NCI-H446 treated with DMSO at 0.1 percent for 48 hours (cell line): ENCODE data around the gene GARS1.
"Not testable (repeated sequence)": the region's sequence is repeated elsewhere in the genome, so short reads cannot be mapped to it uniquely, and the experiment has no call there.

ENCODE experiments used
- DNase-seq: peaks from one replicate; lab custom pipeline; 2025; lab: John Stamatoyannopoulos, UW

Gene GARS1

GRCh38 chr7:30575910-30576309, 18.8 kb upstream of the GARS1 start:
- no peak for DNase-seq

GRCh38 chr7:30583181-30583580, 11.5 kb upstream of the GARS1 start:
- no peak for DNase-seq

DNA sequence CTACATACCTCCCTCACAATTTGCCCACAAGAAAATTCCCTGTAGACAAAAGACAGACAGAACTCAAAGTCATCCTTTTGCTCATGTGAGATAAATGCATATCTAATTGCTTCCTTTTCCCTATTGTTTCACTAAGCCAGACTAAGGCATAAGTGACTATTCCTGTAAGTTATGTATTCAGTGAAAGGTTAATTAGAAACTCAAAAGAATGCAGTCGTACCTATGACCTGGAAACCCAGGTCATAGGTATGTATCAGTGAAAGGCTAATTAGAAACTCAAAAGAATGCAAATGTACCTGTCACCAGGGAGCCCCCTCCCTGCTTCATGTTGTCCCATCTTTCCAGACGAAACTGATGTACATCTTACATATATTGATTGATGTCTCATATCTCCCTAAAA, 10.3 kb upstream of the GARS1 start:
- DNase-seq = no peak

- no peak for DNase-seq
Measured at GRCh38 chr7:30584965-30585364, 9.7 kb upstream of the GARS1 start.

- no peak for DNase-seq
Measured at GRCh38 chr7:30585675-30586074, 9.0 kb upstream of the GARS1 start.

- not testable (repeated sequence) for DNase-seq
Measured at GRCh38 chr7:30587547-30587946, 7.1 kb upstream of the GARS1 start.

- DNase-seq = no peak
Measured at GRCh38 chr7:30589111-30589510, 5.6 kb upstream of the GARS1 start.

GRCh38 chr7:30594048-30594539, 584 bp upstream of the GARS1 start:
- no peak for DNase-seq

- no peak for DNase-seq
Measured at GRCh38 chr7:30595436-30596013, 847 bp downstream of the GARS1 start.

GRCh38 chr7:30596014-30596641, 1.4 kb downstream of the GARS1 start:
- no peak for DNase-seq

DNA sequence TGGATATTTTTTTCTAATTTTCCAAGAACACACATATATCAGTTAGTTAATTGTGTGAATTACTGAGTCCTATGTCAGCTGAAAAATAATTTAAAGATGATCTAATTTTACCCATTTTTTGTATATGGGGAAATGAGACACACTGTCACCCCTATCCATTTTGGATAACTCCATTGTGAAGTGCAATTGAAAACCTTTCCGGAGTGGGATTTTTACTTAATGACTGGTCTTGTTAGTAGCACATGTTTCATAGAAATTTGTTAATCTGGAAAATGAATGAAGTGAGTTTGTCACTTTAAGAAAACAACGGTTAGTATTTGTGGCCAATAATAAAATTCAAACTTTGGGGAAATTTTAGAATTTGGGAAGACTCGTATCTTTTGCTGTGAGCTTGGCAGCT, 2.0 kb downstream of the GARS1 start:
- no peak for DNase-seq

GRCh38 chr7:30598121-30598876, 3.6 kb downstream of the GARS1 start:
- DNase-seq = no peak

GRCh38 chr7:30604901-30605300, 10.2 kb downstream of the GARS1 start:
- DNase-seq = no peak

DNA sequence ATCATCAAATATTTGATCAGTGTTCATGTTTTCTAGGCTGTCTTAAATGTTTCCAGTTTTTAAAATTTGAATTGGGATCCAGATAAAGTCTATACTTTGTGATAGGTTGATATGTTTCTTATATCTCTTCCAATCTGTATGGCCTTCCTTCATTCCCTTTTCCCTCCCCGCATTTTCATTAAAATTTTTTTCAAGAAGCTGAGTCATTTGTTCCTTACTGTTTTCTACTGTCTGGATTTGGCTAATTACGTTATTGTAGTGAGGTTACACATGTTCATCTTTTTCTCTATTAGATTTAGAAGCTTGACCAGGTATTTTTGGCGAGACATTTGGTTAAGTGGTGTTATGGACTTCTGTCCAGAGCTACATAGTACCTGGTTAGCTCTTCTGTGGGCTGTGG, 11.2 kb downstream of the GARS1 start:
- DNase-seq = no peak

GRCh38 chr7:30612658-30613265, 18.1 kb downstream of the GARS1 start:
- no peak for DNase-seq

GRCh38 chr7:30613366-30614325, 19.0 kb downstream of the GARS1 start:
- no peak for DNase-seq

DNA sequence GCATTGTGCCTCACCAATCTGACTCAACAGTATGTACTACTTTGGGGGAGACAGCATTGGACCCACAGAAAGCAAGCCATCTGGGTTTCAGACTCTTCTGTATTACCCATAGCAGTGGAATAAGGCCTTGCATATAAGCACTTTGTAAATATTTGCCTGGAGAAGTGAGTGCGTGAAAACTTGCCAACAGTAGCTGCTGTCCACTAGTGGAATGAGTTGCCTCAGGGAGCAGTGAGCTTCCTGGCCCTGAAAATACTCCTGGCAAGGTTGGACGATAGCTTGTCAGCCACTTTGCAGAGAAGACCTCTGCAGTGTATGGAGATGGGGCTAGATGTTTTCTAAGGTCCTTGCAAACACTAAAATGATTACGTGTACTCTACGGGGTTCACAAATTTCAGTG, 21.6 kb downstream of the GARS1 start:
- no peak for DNase-seq

DNA sequence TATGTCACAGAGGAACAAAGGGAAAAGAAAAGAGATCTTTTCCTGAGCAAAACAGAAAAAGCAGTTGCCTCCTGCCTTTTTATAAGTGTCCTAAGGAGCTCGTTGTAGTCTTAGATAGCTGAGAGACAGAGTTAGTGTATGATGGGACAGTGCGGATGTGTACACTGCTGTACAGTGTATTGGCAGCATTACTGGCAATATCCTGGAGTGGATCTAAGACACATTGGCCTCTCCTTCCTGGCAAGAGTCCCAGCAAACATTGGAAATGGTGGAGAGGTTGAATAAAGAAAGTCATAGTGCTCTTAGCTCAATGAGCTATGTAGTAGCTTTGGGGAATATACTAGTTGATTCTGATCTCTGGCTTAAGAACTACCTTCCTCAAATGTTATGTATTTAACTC, 22.7 kb downstream of the GARS1 start:
- no peak for DNase-seq

GRCh38 chr7:30618080-30618676, 23.5 kb downstream of the GARS1 start:
- no peak for DNase-seq

DNA sequence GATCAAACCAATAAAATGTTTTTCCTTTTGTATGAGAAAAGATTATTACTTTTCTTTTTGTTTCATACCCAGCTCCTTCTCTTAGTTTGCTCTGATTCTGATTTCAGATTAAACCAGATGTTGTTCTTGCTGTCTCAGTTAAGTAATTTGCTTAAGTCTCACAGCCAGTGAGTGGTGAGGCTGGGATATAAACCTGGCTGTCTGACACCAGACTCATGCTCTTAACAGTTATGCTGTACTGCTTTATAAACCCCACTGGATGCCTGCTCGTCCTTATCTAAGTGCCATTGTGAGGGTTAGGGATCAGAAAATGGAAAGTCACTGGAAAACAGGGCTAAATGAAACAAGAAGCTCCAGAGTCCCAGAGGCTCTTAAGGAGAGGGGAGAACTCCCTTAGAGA, 24.3 kb downstream of the GARS1 start:
- no peak for DNase-seq

DNA sequence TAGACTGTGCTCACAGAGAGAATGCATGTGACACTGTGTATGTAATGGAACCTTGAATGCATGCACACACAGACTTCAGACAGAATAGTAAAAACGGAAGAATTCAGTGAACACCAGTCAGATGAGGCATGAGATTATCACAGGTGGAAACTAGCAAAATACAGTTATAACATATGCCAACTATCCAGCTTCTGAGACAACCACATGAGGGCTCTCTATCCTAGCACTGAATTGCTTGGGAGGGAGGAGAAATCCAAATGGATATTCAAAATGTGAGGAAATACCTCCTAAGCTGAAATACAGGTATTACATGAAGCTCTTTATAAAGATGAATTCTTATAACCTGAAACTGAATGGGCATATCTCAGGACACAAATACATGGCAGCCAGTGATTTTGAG, 30.6 kb downstream of the GARS1 start:
- no peak for DNase-seq
